Measurements from ENCODE around the gene CNN1.

Gene CNN1

GRCh38 chr19:11538232-11539036 is at the start of gene CNN1:
Gene CNN1 (plus strand): TSS chr19:11538851. CDS start chr19:11538928, 77 bp downstream.
- H3K27ac ChIP-seq (ENCODE audit: low read depth, low read length), result peak within 1 kb of the TSS; percentile 27; the same call in 1 of the 2 replicates
- peak within 1 kb of the TSS; percentile 83 for H3K9ac ChIP-seq (ENCODE audit: low read length)
- peaks cover 24% of the 10 kb centered on the region for H3K4me1 ChIP-seq (ENCODE audit: control insufficient read depth, insufficient read depth, low read length)
- no peaks in the 10 kb centered on the region for H3K9me3 ChIP-seq (ENCODE audit: control insufficient read depth, insufficient read depth, low read depth, low read length)
- H3K4me3 ChIP-seq (ENCODE audit: low read depth, low read length), result peak within 1 kb of the TSS; percentile 58
- H3K36me3 ChIP-seq (ENCODE audit: control insufficient read depth, insufficient read depth, low read length), result peaks cover 4% of the 10 kb centered on the region; the same call in 1 of the 2 replicates
- H3K27me3 ChIP-seq (ENCODE audit: control insufficient read depth, insufficient read depth, low read length), result no peaks in the 10 kb centered on the region

- H3K9ac ChIP-seq (ENCODE audit: low read length), result no peak overlapping the region
- H3K4me1 ChIP-seq (ENCODE audit: control insufficient read depth, insufficient read depth, low read length), result no peaks in the 10 kb centered on the region
- H3K27ac ChIP-seq (ENCODE audit: low read depth, low read length), result no peak overlapping the region
- no peak overlapping the region for H3K4me3 ChIP-seq (ENCODE audit: low read depth, low read length)
- 0 out of 2 replicates have a peak, but pooled peaks cover 3% of the 10 kb centered on the region for H3K36me3 ChIP-seq (ENCODE audit: control insufficient read depth, insufficient read depth, low read length)
- H3K27me3 ChIP-seq (ENCODE audit: control insufficient read depth, insufficient read depth, low read length), result no peaks in the 10 kb centered on the region
- H3K9me3 ChIP-seq (ENCODE audit: control insufficient read depth, insufficient read depth, low read depth, low read length), result no peaks in the 10 kb centered on the region
These were observed 49.3 kb upstream of the CNN1 start for GRCh38 chr19:11489378-11489777.

DNA sequence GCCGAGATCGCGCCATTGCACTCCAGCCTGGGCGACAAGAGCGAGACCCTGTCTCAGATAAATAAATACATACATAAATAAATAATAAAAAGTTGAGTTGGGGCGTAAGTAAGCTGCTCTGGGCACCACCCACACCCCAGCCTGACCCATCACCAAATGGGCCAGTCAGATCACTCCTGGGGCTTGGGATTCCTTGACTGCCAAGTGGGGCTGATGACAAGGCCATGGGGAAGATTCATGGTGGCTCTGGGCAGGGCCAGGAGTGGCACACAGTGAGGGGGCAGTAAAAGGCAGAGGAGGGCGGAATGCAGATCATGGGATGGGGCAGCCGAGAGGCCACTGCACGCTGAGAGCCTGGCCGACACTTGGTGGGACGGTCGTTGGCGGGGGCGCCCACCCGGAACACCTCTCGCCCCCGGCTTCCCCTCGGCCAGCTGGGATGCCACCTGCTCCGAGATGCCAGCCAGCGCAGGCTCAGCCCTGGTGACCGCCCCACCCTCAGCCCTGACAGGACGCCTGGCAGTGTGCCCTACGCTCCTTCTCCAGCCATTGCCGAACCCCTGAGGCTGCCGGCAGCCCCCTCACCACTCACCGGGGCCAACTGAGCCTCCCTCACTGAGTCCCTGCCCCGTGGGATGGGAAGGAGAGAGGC is 43.9 kb upstream of the CNN1 start:
- Histone ChIP-seq H3K27ac (ENCODE audit: low read depth, low read length) (no peak overlapping the region), H3K27me3 (ENCODE audit: control insufficient read depth, insufficient read depth, low read length) (no peaks in the 10 kb centered on the region), H3K4me3 (ENCODE audit: low read depth, low read length) (no peak overlapping the region), H3K36me3 (ENCODE audit: control insufficient read depth, insufficient read depth, low read length) (peaks cover 17% of the 10 kb centered on the region; the same call in 1 of the 2 replicates), H3K9ac (ENCODE audit: low read length) (no peak overlapping the region), H3K9me3 (ENCODE audit: control insufficient read depth, insufficient read depth, low read depth, low read length) (no peaks in the 10 kb centered on the region), H3K4me1 (ENCODE audit: control insufficient read depth, insufficient read depth, low read length) (no peaks in the 10 kb centered on the region)

GRCh38 chr19:11495481-11495880 is 43.2 kb upstream of the CNN1 start:
- no peak overlapping the region for H3K27ac ChIP-seq (ENCODE audit: low read depth, low read length)
- peaks cover 17% of the 10 kb centered on the region; the same call in 1 of the 2 replicates for H3K36me3 ChIP-seq (ENCODE audit: control insufficient read depth, insufficient read depth, low read length)
- no peaks in the 10 kb centered on the region for H3K27me3 ChIP-seq (ENCODE audit: control insufficient read depth, insufficient read depth, low read length)
- H3K9me3 ChIP-seq (ENCODE audit: control insufficient read depth, insufficient read depth, low read depth, low read length), result no peaks in the 10 kb centered on the region
- H3K4me1 ChIP-seq (ENCODE audit: control insufficient read depth, insufficient read depth, low read length), result no peaks in the 10 kb centered on the region
- H3K4me3 ChIP-seq (ENCODE audit: low read depth, low read length), result no peak overlapping the region
- H3K9ac ChIP-seq (ENCODE audit: low read length), result no peak overlapping the region

GRCh38 chr19:11495885-11496284 is 42.8 kb upstream of the CNN1 start:
- no peaks in the 10 kb centered on the region for H3K27me3 ChIP-seq (ENCODE audit: control insufficient read depth, insufficient read depth, low read length)
- H3K36me3 ChIP-seq (ENCODE audit: control insufficient read depth, insufficient read depth, low read length), result peaks cover 14% of the 10 kb centered on the region; the same call in 1 of the 2 replicates
- H3K4me3 ChIP-seq (ENCODE audit: low read depth, low read length), result no peak overlapping the region
- H3K9ac ChIP-seq (ENCODE audit: low read length), result no peak overlapping the region
- H3K27ac ChIP-seq (ENCODE audit: low read depth, low read length), result no peak overlapping the region
- H3K4me1 ChIP-seq (ENCODE audit: control insufficient read depth, insufficient read depth, low read length), result no peaks in the 10 kb centered on the region
- H3K9me3 ChIP-seq (ENCODE audit: control insufficient read depth, insufficient read depth, low read depth, low read length), result no peaks in the 10 kb centered on the region

- Histone ChIP-seq H3K9me3 (ENCODE audit: control insufficient read depth, insufficient read depth, low read depth, low read length) (no peaks in the 10 kb centered on the region), H3K36me3 (ENCODE audit: control insufficient read depth, insufficient read depth, low read length) (peaks cover 14% of the 10 kb centered on the region; the same call in 1 of the 2 replicates), H3K4me1 (ENCODE audit: control insufficient read depth, insufficient read depth, low read length) (no peaks in the 10 kb centered on the region), H3K27ac (ENCODE audit: low read depth, low read length) (no peak overlapping the region), H3K27me3 (ENCODE audit: control insufficient read depth, insufficient read depth, low read length) (no peaks in the 10 kb centered on the region), H3K4me3 (ENCODE audit: low read depth, low read length) (no peak overlapping the region), H3K9ac (ENCODE audit: low read length) (no peak overlapping the region)
These were observed 42.1 kb upstream of the CNN1 start for GRCh38 chr19:11496391-11497163.

DNA sequence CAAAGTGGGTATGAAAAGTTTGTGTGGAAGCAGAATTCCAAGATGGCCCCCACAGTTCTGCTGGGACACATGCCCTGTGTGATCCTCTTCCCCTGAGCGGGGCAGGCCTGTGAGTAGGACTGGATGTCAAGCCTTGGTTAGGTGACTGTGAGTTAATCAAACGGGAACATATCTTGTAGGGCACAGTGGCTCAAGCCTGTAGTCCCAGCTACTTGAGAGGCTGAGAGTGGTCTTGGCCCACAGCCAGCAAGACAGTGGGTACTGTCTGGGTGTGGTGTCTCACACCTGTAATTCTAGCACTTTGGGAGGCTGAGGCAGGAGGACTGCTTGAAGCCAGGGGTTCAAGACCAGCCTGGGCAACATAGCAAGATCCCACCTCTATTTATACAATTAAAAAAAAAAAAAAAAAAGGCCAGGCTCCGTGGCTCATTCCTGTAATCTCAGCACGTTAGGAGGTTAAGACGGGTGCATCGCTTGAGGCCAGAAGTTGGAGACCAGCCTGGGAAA is 39.4 kb upstream of the CNN1 start:
- Histone ChIP-seq H3K9me3 (ENCODE audit: control insufficient read depth, insufficient read depth, low read depth, low read length) (no peaks in the 10 kb centered on the region), H3K9ac (ENCODE audit: low read length) (no peak overlapping the region), H3K4me3 (ENCODE audit: low read depth, low read length) (no peak overlapping the region), H3K36me3 (ENCODE audit: control insufficient read depth, insufficient read depth, low read length) (peaks cover 14% of the 10 kb centered on the region; the same call in 1 of the 2 replicates), H3K27ac (ENCODE audit: low read depth, low read length) (no peak overlapping the region), H3K4me1 (ENCODE audit: control insufficient read depth, insufficient read depth, low read length) (no peaks in the 10 kb centered on the region), H3K27me3 (ENCODE audit: control insufficient read depth, insufficient read depth, low read length) (no peaks in the 10 kb centered on the region)

- no peaks in the 10 kb centered on the region for H3K27me3 ChIP-seq (ENCODE audit: control insufficient read depth, insufficient read depth, low read length)
- H3K4me3 ChIP-seq (ENCODE audit: low read depth, low read length), result no peak overlapping the region
- no peak overlapping the region for H3K27ac ChIP-seq (ENCODE audit: low read depth, low read length)
- no peaks in the 10 kb centered on the region for H3K9me3 ChIP-seq (ENCODE audit: control insufficient read depth, insufficient read depth, low read depth, low read length)
- peaks cover 6% of the 10 kb centered on the region; the same call in 1 of the 2 replicates for H3K4me1 ChIP-seq (ENCODE audit: control insufficient read depth, insufficient read depth, low read length)
- peaks cover 9% of the 10 kb centered on the region; the same call in 1 of the 2 replicates for H3K36me3 ChIP-seq (ENCODE audit: control insufficient read depth, insufficient read depth, low read length)
- no peak overlapping the region for H3K9ac ChIP-seq (ENCODE audit: low read length)
These were observed 38.7 kb upstream of the CNN1 start for GRCh38 chr19:11499890-11500420.

- peaks cover 11% of the 10 kb centered on the region for H3K4me1 ChIP-seq (ENCODE audit: control insufficient read depth, insufficient read depth, low read length)
- H3K36me3 ChIP-seq (ENCODE audit: control insufficient read depth, insufficient read depth, low read length), result no peaks in the 10 kb centered on the region
- no peaks in the 10 kb centered on the region for H3K27me3 ChIP-seq (ENCODE audit: control insufficient read depth, insufficient read depth, low read length)
- H3K9ac ChIP-seq (ENCODE audit: low read length), result peak overlapping the region; percentile 51
- no peak overlapping the region for H3K27ac ChIP-seq (ENCODE audit: low read depth, low read length)
- peak overlapping the region; percentile 89 for H3K4me3 ChIP-seq (ENCODE audit: low read depth, low read length)
- no peaks in the 10 kb centered on the region for H3K9me3 ChIP-seq (ENCODE audit: control insufficient read depth, insufficient read depth, low read depth, low read length)
These were observed 34.1 kb upstream of the CNN1 start for GRCh38 chr19:11504502-11505031.

- Histone ChIP-seq H3K36me3 (ENCODE audit: control insufficient read depth, insufficient read depth, low read length) (no peaks in the 10 kb centered on the region), H3K9me3 (ENCODE audit: control insufficient read depth, insufficient read depth, low read depth, low read length) (no peaks in the 10 kb centered on the region), H3K27ac (ENCODE audit: low read depth, low read length) (peak overlapping the region; percentile 92), H3K4me1 (ENCODE audit: control insufficient read depth, insufficient read depth, low read length) (peaks cover 11% of the 10 kb centered on the region), H3K9ac (ENCODE audit: low read length) (peak overlapping the region; percentile 88), H3K27me3 (ENCODE audit: control insufficient read depth, insufficient read depth, low read length) (no peaks in the 10 kb centered on the region), H3K4me3 (ENCODE audit: low read depth, low read length) (peak overlapping the region; percentile 89)
These were observed 33.6 kb upstream of the CNN1 start for GRCh38 chr19:11505032-11505503.

All from HUES6 (cell line).